CD4-positive, alpha-beta memory T cell (primary cell): Measurements from ENCODE around the gene ATP9A. TPM values are rescaled to one million over a fixed set of nuclear protein-coding genes. Genes with fewer than 3 reads are reported as not detected.

Experiments
- CTCF ChIA-PET: fragments of 350-600 bp; sonication (Branson Sonifier 250); formaldehyde crosslinking; loops from one replicate; lab custom pipeline; 2021; ENCODE audit warnings: inconsistent platforms; ENCODE audit not compliant: partially characterized antibody; lab: Charles Lee
- POLR2A ChIA-PET: fragments of 350-600 bp; sonication (Branson Sonifier 250); formaldehyde crosslinking; loops from one replicate; lab custom pipeline; 2021; ENCODE audit not compliant: partially characterized antibody; lab: Charles Lee
- DNase-seq, 5 donors: peaks; one replicate each; pipeline versions ENCODE4 v3.0.0 to v3.0.0-alpha.2; 2020 to 2022; ENCODE audit warnings: mixed read lengths in 1 of 5
- H3K27ac ChIP-seq: one replicate; pipeline ENCODE4 v1.7.0; 2013; ENCODE audit warnings: low read depth, low read length
- H3K27me3 ChIP-seq: 2 replicates; pipeline ENCODE4 v1.7.0; 2013; ENCODE audit warnings: mild to moderate bottlenecking, low read length, moderate library complexity; ENCODE audit not compliant: insufficient read depth
- H3K36me3 ChIP-seq: 2 replicates; pipeline ENCODE4 v1.7.0; 2013; ENCODE audit warnings: mild to moderate bottlenecking, low read length, moderate library complexity; ENCODE audit not compliant: insufficient read depth
- H3K4me1 ChIP-seq: 2 replicates; pipeline ENCODE4 v1.7.0; 2013; ENCODE audit warnings: mild to moderate bottlenecking, low read length, moderate library complexity; ENCODE audit not compliant: insufficient read depth
- H3K4me3 ChIP-seq, 2 donors: one replicate each; pipeline ENCODE4 v1.7.0; 2013; ENCODE audit warnings: low read length in 2 of 2, mild to moderate bottlenecking in 1 of 2
- H3K9me3 ChIP-seq, 2 donors: one replicate each; pipeline ENCODE4 v1.7.0; 2013; ENCODE audit warnings: low read length in 2 of 2, control low read depth in 1 of 2; ENCODE audit not compliant: control insufficient read depth in 1 of 2
- H3K27ac Mint-ChIP-seq, 7 donors: one replicate each; pipeline ENCODE4 v1.8.0; 2020 to 2021; ENCODE audit warnings: mixed read lengths in 7 of 7, mild to moderate bottlenecking in 6 of 7, inconsistent platforms in 3 of 7, moderate library complexity in 3 of 7
- H3K27me3 Mint-ChIP-seq, 2 donors: one replicate each; pipeline ENCODE4 v1.8.0; 2020 to 2021; ENCODE audit warnings: mixed read lengths in 2 of 2
- H3K36me3 Mint-ChIP-seq, 2 donors: one replicate each; pipeline ENCODE4 v1.8.0; 2020 to 2021; ENCODE audit warnings: mixed read lengths in 2 of 2, inconsistent platforms in 1 of 2, mild to moderate bottlenecking in 1 of 2
- H3K4me1 Mint-ChIP-seq, 4 donors: one replicate each; pipeline ENCODE4 v1.8.0; 2020 to 2021; ENCODE audit warnings: mixed read lengths in 4 of 4, mild to moderate bottlenecking in 1 of 4
- H3K4me3 Mint-ChIP-seq, 8 donors: one replicate each; pipeline ENCODE4 v1.8.0; 2020 to 2021; ENCODE audit warnings: mixed read lengths in 8 of 8, mild to moderate bottlenecking in 7 of 8, moderate library complexity in 6 of 8, inconsistent platforms in 3 of 8
- H3K9me3 Mint-ChIP-seq, 8 donors: one replicate each; pipeline ENCODE4 v1.8.0; 2020 to 2021; ENCODE audit warnings: mixed read lengths in 8 of 8, mild to moderate bottlenecking in 5 of 8, inconsistent platforms in 3 of 8, moderate library complexity in 1 of 8
- intact Hi-C: fragments of 100-400 bp; cut with micrococcal nuclease; formaldehyde crosslinking; loops from one replicate; pipeline ENCODE4 v1.15.1; 2023
- polyA plus RNA-seq, 2 donors: library from polyadenylated mRNA; unstranded; fragments of 300-500 nt; fragmentation: Illumina TruSeq; gene quantifications; one replicate each; pipeline ENCODE4 v1.2.3, GENCODE V29; 2021
- total RNA-seq, 2 experiments: library from RNA; stranded (reverse); gene quantifications; one replicate each; pipeline ENCODE4 v1.2.3, GENCODE V29; 2021

ATP9A gene
- total and polyA plus RNA-seq, 4 experiments from 2014 or later = 0.14 to 1.0 (median 0.32) TPM

GRCh38 chr20:51752343-51752951, 15.7 kb downstream of the ATP9A start:
- Mint-ChIP-seq H3K27ac (no peak overlapping the region), H3K4me1 (no peaks in the 10 kb centered on the region), H3K27me3 (peaks cover 2 to 7% of the 10 kb centered on the region in 2 donors), H3K9me3 (no peaks in the 10 kb centered on the region), H3K36me3 (no peaks in the 10 kb centered on the region), H3K4me3 (no peak overlapping the region)
- intact Hi-C loops = no loop called here
- H3K36me3 ChIP-seq = no peaks in the 10 kb centered on the region
- H3K4me1 ChIP-seq = no peaks in the 10 kb centered on the region
- H3K27me3 ChIP-seq = no peaks in the 10 kb centered on the region
- H3K27ac ChIP-seq = no peak overlapping the region
- H3K9me3 ChIP-seq = no peaks in the 10 kb centered on the region
- ChIA-PET CTCF (no interaction called here), POLR2A (no interaction called here)
- no peak for DNase-seq
- no peak overlapping the region for H3K4me3 ChIP-seq

GRCh38 chr20:51750770-51751388, 17.3 kb downstream of the ATP9A start:
- POLR2A ChIA-PET = no interaction called here
- H3K9me3 ChIP-seq = no peaks in the 10 kb centered on the region
- CTCF ChIA-PET = no interaction called here
- DNase-seq = no peak
- no peaks in the 10 kb centered on the region for H3K27me3 ChIP-seq
- no peak overlapping the region for H3K4me3 Mint-ChIP-seq
- no peak overlapping the region for H3K27ac Mint-ChIP-seq
- intact Hi-C loops = no loop called here
- no peak overlapping the region for H3K27ac ChIP-seq
- no peaks in the 10 kb centered on the region for H3K4me1 ChIP-seq
- H3K27me3 Mint-ChIP-seq = peaks cover 3 to 5% of the 10 kb centered on the region in 2 donors
- H3K36me3 ChIP-seq = no peaks in the 10 kb centered on the region
- H3K4me1 Mint-ChIP-seq = no peaks in the 10 kb centered on the region
- H3K36me3 Mint-ChIP-seq = no peaks in the 10 kb centered on the region
- peaks cover 0 to under 1% (median 0%) of the 10 kb centered on the region in 8 donors for H3K9me3 Mint-ChIP-seq
- H3K4me3 ChIP-seq = no peak overlapping the region

- H3K27me3 Mint-ChIP-seq = peaks cover 5 to 9% of the 10 kb centered on the region in 2 donors
- POLR2A ChIA-PET = no interaction called here
- H3K36me3 Mint-ChIP-seq = no peaks in the 10 kb centered on the region
- H3K4me1 ChIP-seq = no peaks in the 10 kb centered on the region
- H3K27ac ChIP-seq = no peak overlapping the region
- no peaks in the 10 kb centered on the region for H3K36me3 ChIP-seq
- intact Hi-C loops = no loop called here
- DNase-seq = no peak
- CTCF ChIA-PET = no interaction called here
- no peak overlapping the region for H3K27ac Mint-ChIP-seq
- H3K4me1 Mint-ChIP-seq = no peaks in the 10 kb centered on the region
- H3K9me3 ChIP-seq = no peaks in the 10 kb centered on the region
- no peaks in the 10 kb centered on the region for H3K27me3 ChIP-seq
- H3K4me3 ChIP-seq = no peak overlapping the region
- peaks cover 0 to 4% (median 0%) of the 10 kb centered on the region in 8 donors for H3K9me3 Mint-ChIP-seq
- H3K4me3 Mint-ChIP-seq = no peak overlapping the region
Measured at GRCh38 chr20:51750037-51750769, 18.0 kb downstream of the ATP9A start.

GRCh38 chr20:51749674-51750036, 18.5 kb downstream of the ATP9A start:
- H3K27me3 ChIP-seq = no peaks in the 10 kb centered on the region
- Mint-ChIP-seq H3K9me3 (peaks cover 0 to 4% (median 0%) of the 10 kb centered on the region in 8 donors), H3K4me1 (no peaks in the 10 kb centered on the region), H3K27me3 (peaks cover 5 to 9% of the 10 kb centered on the region in 2 donors), H3K4me3 (no peak overlapping the region), H3K27ac (peak overlapping the region in 1 of 7 donors; percentile 74), H3K36me3 (no peaks in the 10 kb centered on the region)
- no peaks in the 10 kb centered on the region for H3K4me1 ChIP-seq
- DNase-seq = no peak
- no peaks in the 10 kb centered on the region for H3K9me3 ChIP-seq
- H3K36me3 ChIP-seq = no peaks in the 10 kb centered on the region
- no peak overlapping the region for H3K27ac ChIP-seq
- CTCF ChIA-PET = no interaction called here
- no peak overlapping the region for H3K4me3 ChIP-seq
- POLR2A ChIA-PET = no interaction called here
- intact Hi-C loops = no loop called here

DNA sequence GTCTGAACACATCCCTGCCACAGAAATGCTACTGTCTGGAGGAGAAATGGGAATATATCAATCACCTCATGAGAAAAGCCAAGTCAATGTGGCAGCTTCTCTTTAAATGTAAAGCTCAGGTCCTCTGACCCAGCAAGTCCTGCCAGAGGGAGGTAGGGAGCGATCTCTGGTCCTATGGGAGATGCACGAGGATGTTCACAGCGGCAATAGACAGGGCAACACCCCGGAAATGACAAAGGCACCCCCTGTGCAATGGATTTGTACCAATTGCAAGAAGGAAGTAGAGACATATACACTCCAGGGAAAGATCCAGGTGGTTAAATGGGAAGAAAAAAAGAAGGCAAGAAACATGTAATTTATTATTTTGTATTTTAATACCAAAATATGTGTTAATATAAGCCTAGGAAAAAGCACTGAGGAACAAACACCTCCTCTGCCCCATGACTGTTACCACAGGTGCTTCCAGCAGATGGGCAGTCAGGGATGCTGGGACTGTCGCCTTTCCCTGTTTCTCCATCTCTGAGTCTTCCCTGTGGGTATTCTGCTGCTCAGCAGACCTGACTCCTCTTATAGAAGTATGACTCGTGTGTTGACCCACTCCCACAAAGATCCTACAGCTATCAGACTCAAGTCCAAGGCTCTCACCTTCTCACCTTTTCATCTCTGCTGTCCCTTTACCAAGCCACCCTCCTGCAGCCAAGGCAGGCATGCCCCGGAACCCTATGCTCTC, 20.8 kb downstream of the ATP9A start:
- POLR2A ChIA-PET = no interaction called here
- Histone ChIP-seq H3K4me1 (no peaks in the 10 kb centered on the region), H3K4me3 (no peak overlapping the region), H3K9me3 (no peaks in the 10 kb centered on the region), H3K27me3 (no peaks in the 10 kb centered on the region), H3K36me3 (no peaks in the 10 kb centered on the region), H3K27ac (no peak overlapping the region)
- Mint-ChIP-seq H3K9me3 (peaks cover 0 to 4% (median 0%) of the 10 kb centered on the region in 8 donors), H3K4me1 (no peaks in the 10 kb centered on the region), H3K4me3 (no peak overlapping the region), H3K36me3 (no peaks in the 10 kb centered on the region), H3K27ac (no peak overlapping the region), H3K27me3 (peaks cover 6 to 10% of the 10 kb centered on the region in 2 donors)
- DNase-seq = no peak
- intact Hi-C loops = no loop called here
- CTCF ChIA-PET = no interaction called here

GRCh38 chr20:51745804-51746203, 22.4 kb downstream of the ATP9A start:
- Histone ChIP-seq H3K27me3 (no peaks in the 10 kb centered on the region), H3K4me1 (no peaks in the 10 kb centered on the region), H3K27ac (no peak overlapping the region), H3K36me3 (no peaks in the 10 kb centered on the region), H3K4me3 (no peak overlapping the region), H3K9me3 (no peaks in the 10 kb centered on the region)
- Mint-ChIP-seq H3K36me3 (no peaks in the 10 kb centered on the region), H3K27me3 (peaks cover 7 to 8% of the 10 kb centered on the region in 2 donors), H3K27ac (no peak overlapping the region), H3K4me3 (no peak overlapping the region), H3K9me3 (peaks cover 0 to 4% (median 0%) of the 10 kb centered on the region in 8 donors), H3K4me1 (no peaks in the 10 kb centered on the region)
- intact Hi-C loops = no loop called here
- no peak for DNase-seq
- CTCF ChIA-PET = no interaction called here
- POLR2A ChIA-PET = no interaction called here

DNA sequence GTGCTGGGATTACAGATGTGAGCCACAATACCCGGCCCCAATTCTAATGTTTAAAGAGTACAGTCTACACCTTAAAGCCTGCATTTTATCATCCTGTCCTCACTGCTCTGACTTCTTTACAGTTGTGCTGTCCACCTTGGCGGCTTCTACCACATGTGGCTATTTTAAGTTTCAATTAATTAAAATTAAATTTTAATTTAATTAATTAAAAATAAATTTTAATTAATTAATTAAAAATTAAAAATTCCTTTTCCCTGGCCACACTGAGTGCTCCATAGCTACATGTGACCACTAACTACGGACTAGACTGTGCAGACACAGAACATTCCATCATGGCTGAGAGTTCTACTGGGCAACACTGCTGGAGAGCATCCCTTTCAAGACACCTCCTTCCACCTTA, 27.4 kb downstream of the ATP9A start:
- Mint-ChIP-seq H3K4me3 (no peak overlapping the region), H3K27me3 (peaks cover 5 to 6% of the 10 kb centered on the region in 2 donors), H3K4me1 (no peaks in the 10 kb centered on the region), H3K9me3 (peaks cover 0 to 4% (median 0%) of the 10 kb centered on the region in 8 donors), H3K27ac (no peak overlapping the region), H3K36me3 (no peaks in the 10 kb centered on the region)
- Histone ChIP-seq H3K4me3 (no peak overlapping the region), H3K4me1 (no peaks in the 10 kb centered on the region), H3K36me3 (no peaks in the 10 kb centered on the region), H3K9me3 (no peaks in the 10 kb centered on the region), H3K27ac (no peak overlapping the region), H3K27me3 (no peaks in the 10 kb centered on the region)
- ChIA-PET POLR2A (no interaction called here), CTCF (no interaction called here)
- intact Hi-C loops = no loop called here
- DNase-seq = no peak
